Aorta (tissue), 5 donors: ENCODE results near the gene RFFL. TPM values are rescaled to one million over a fixed set of nuclear protein-coding genes. Genes with fewer than 3 reads are reported as not detected.

Source experiments
- ATAC-seq: fragments of 200-7000 bp; cut with Tn5 transposase; one replicate; pipeline ENCODE4 v1.9.1; 2022; ENCODE audit warnings: moderate library complexity; ENCODE audit not compliant: low FRiP score
- DNase-seq, 2 donors: peaks; one replicate each; pipeline ENCODE4 v3.0.0-alpha.2; 2020
- H3K27ac ChIP-seq, 2 donors: one replicate each; pipeline ENCODE4 v1.5.1; 2013; ENCODE audit warnings: low read length in 2 of 2, mild to moderate bottlenecking in 2 of 2, moderate library complexity in 2 of 2, control low read depth in 1 of 2, inconsistent platforms in 1 of 2, low read depth in 1 of 2
- H3K27me3 ChIP-seq, 2 donors: one replicate each; pipeline ENCODE4 v1.6.1; 2013; ENCODE audit warnings: control low read depth in 1 of 2, low read length in 1 of 2, mild to moderate bottlenecking in 1 of 2, moderate library complexity in 1 of 2; ENCODE audit not compliant: insufficient read depth in 2 of 2, control insufficient read depth in 1 of 2
- H3K36me3 ChIP-seq, 2 donors: one replicate each; pipeline ENCODE4 v1.6.1; 2013; ENCODE audit warnings: control low read depth in 1 of 2, low read length in 1 of 2, mild to moderate bottlenecking in 1 of 2; ENCODE audit not compliant: insufficient read depth in 2 of 2, control insufficient read depth in 1 of 2
- H3K4me1 ChIP-seq, 2 donors: one replicate each; pipeline ENCODE4 v1.6.1; 2013; ENCODE audit warnings: low read length in 2 of 2, control low read depth in 1 of 2, mild to moderate bottlenecking in 1 of 2, moderate library complexity in 1 of 2; ENCODE audit not compliant: insufficient read depth in 2 of 2, control insufficient read depth in 1 of 2
- H3K4me3 ChIP-seq, 2 donors: one replicate each; pipeline ENCODE4 v1.5.1; 2013; ENCODE audit warnings: low read length in 2 of 2, control low read depth in 1 of 2, mild to moderate bottlenecking in 1 of 2
- H3K9me3 ChIP-seq: one replicate; pipeline ENCODE4 v1.6.1; 2013; ENCODE audit warnings: mild to moderate bottlenecking, low read length; ENCODE audit not compliant: control insufficient read depth
- WGBS, 2 donors: extraction: QIAGEN DNeasy Blood & Tissue Kit; methylation state at CpG; one replicate each; pipeline ENCODE4 v1.1.7; 2013; 5-methylcytosine and 5-hydroxymethylcytosine counted together
- intact Hi-C, 2 donors: fragments of 100-400 bp; cut with DNase I; formaldehyde crosslinking; loops; one replicate each; pipeline versions ENCODE4 v1.14.2 to v1.15.0; 2022
- polyA plus RNA-seq, 2 donors: library from polyadenylated mRNA; stranded (reverse); fragments of 200-250 nt; gene quantifications; one replicate each; pipeline ENCODE4 v1.2.3, GENCODE V29; 2013
- total RNA-seq, 2 donors: library from RNA; stranded (reverse); fragmentation: NEBNext Ultra II Directional; extraction: Animal tissue kit (Norgen Biotek cat#: 25700); gene quantifications; one replicate each; pipeline ENCODE4 v1.2.1, GENCODE V29; 2021
- donor health status: healthy with polysubstance abuse.
- donor health status: Bipolar disorder and iron deficiency.
- donor health status: DM: no; HTN: no; CAD: no.
- donor health status: DM: no; HTN: no; CAD: no.
- donor health status: DM: yes; HTN: yes; CAD: no.

The RFFL gene
- total and polyA plus RNA-seq, 4 donors = 11.4 to 25.1 (median 22.2) TPM

- ATAC-seq (no peak), DNase-seq (no peak)
- Histone ChIP-seq H3K27me3 (no peaks in the 10 kb centered on the region), H3K9me3 (no peaks in the 10 kb centered on the region), H3K36me3 (no peaks in the 10 kb centered on the region), H3K4me3 (no peak overlapping the region), H3K27ac (no peak overlapping the region), H3K4me1 (peaks cover 2% of the 10 kb centered on the region in 2 donors)
- intact Hi-C loops = loop anchor here (5.0 kb wide), 4 partner anchors 64 to 124 kb away; partner anchors contain the start of genes CCT6B (in 1 of the 2), LIG3 (in 1 of the 2) and ZNF830 (in 1 of the 2)
- 98 to 99% methylated on average over 8 of the region's 8 CpGs for WGBS, 2 donors
These were observed 22.7 kb upstream of the RFFL start for GRCh38 chr17:35086164-35086563.

- DNase-seq (no peak), ATAC-seq (no peak)
- no peak overlapping the region for H3K27ac ChIP-seq
- no peak overlapping the region for H3K4me3 ChIP-seq
- H3K27me3 ChIP-seq = no peaks in the 10 kb centered on the region
- peaks cover 2% of the 10 kb centered on the region in 2 donors for H3K4me1 ChIP-seq
- H3K36me3 ChIP-seq = no peaks in the 10 kb centered on the region
- intact Hi-C loops = loop anchor here (5.0 kb wide), 4 partner anchors 63 to 123 kb away; partner anchors contain the start of genes CCT6B (in 1 of the 2), LIG3 (in 1 of the 2) and ZNF830 (in 1 of the 2)
- 80 to 88% methylated on average over 2 of the region's 2 CpGs for WGBS, 2 donors
- no peaks in the 10 kb centered on the region for H3K9me3 ChIP-seq
These were observed 21.5 kb upstream of the RFFL start for GRCh38 chr17:35084987-35085386.

- H3K9me3 ChIP-seq = no peaks in the 10 kb centered on the region
- no peaks in the 10 kb centered on the region for H3K27me3 ChIP-seq
- H3K4me3 ChIP-seq = no peak overlapping the region
- WGBS, 2 donors = 90 to 94% methylated on average over 2 of the region's 2 CpGs
- ATAC-seq (no peak), DNase-seq (no peak)
- intact Hi-C loops = no loop called here
- no peaks in the 10 kb centered on the region for H3K36me3 ChIP-seq
- H3K27ac ChIP-seq = no peak overlapping the region
- H3K4me1 ChIP-seq = peaks cover 2% of the 10 kb centered on the region in 2 donors
These were observed 19.6 kb upstream of the RFFL start for GRCh38 chr17:35083071-35083470.

- Histone ChIP-seq H3K4me3 (no peak overlapping the region), H3K27ac (no peak overlapping the region), H3K27me3 (no peaks in the 10 kb centered on the region), H3K9me3 (no peaks in the 10 kb centered on the region), H3K4me1 (peaks cover 2% of the 10 kb centered on the region in 2 donors), H3K36me3 (no peaks in the 10 kb centered on the region)
- no peak for ATAC-seq
- 67 to 75% methylated on average over 3 of the region's 3 CpGs for WGBS, 2 donors
- intact Hi-C loops = no loop called here
- no peak for DNase-seq
These were observed 18.7 kb upstream of the RFFL start for GRCh38 chr17:35082073-35082657.

GRCh38 chr17:35081638-35082037 is 18.1 kb upstream of the RFFL start:
- intact Hi-C loops = no loop called here
- no peaks in the 10 kb centered on the region for H3K36me3 ChIP-seq
- DNase-seq = no peak
- no peak overlapping the region for H3K4me3 ChIP-seq
- peaks cover 2% of the 10 kb centered on the region in 2 donors for H3K4me1 ChIP-seq
- ATAC-seq = no peak
- H3K27me3 ChIP-seq = no peaks in the 10 kb centered on the region
- no peaks in the 10 kb centered on the region for H3K9me3 ChIP-seq
- no peak overlapping the region for H3K27ac ChIP-seq
- WGBS, 2 donors = 91 to 93% methylated on average over 1 of the region's 1 CpG

GRCh38 chr17:35080536-35080935 is 17.0 kb upstream of the RFFL start:
- intact Hi-C loops = no loop called here
- no peaks in the 10 kb centered on the region for H3K9me3 ChIP-seq
- no peak overlapping the region for H3K27ac ChIP-seq
- no peak overlapping the region for H3K4me3 ChIP-seq
- ATAC-seq (no peak), DNase-seq (no peak)
- H3K4me1 ChIP-seq = peaks cover 2% of the 10 kb centered on the region in 2 donors
- no peaks in the 10 kb centered on the region for H3K36me3 ChIP-seq
- WGBS, 2 donors = 55 to 63% methylated on average over 1 of the region's 1 CpG
- H3K27me3 ChIP-seq = no peaks in the 10 kb centered on the region

GRCh38 chr17:35079547-35080423 is 16.3 kb upstream of the RFFL start:
- no peak overlapping the region for H3K4me3 ChIP-seq
- no peaks in the 10 kb centered on the region for H3K36me3 ChIP-seq
- H3K27me3 ChIP-seq = no peaks in the 10 kb centered on the region
- DNase-seq (no peak), ATAC-seq (no peak)
- no peak overlapping the region for H3K27ac ChIP-seq
- WGBS, 2 donors = 100% methylated on average over 1 of the region's 1 CpG
- intact Hi-C loops = no loop called here
- peaks cover 2% of the 10 kb centered on the region in 2 donors for H3K4me1 ChIP-seq
- H3K9me3 ChIP-seq = no peaks in the 10 kb centered on the region

- ATAC-seq (no peak), DNase-seq (no peak)
- Histone ChIP-seq H3K4me1 (no peaks in the 10 kb centered on the region), H3K27me3 (no peaks in the 10 kb centered on the region), H3K36me3 (no peaks in the 10 kb centered on the region), H3K9me3 (no peaks in the 10 kb centered on the region), H3K4me3 (no peak overlapping the region), H3K27ac (no peak overlapping the region)
- intact Hi-C loops = no loop called here
- 96% methylated on average over 1 of the region's 1 CpG for WGBS, 2 donors
These were observed 13.4 kb upstream of the RFFL start for GRCh38 chr17:35076874-35077273.
